ENCODE data around the gene TEX22.

GRCh38 chr14:105439179-105439578 lies 40.8 kb downstream of the TEX22 start:
- no peak for TF ChIP-seq CTCF (conservative IDR thresholded peaks at IDR 0.05; ENCODE audit: low read length)
- no peak for TF ChIP-seq EZH2phosphoT487 (IDR thresholded peaks at IDR 0.05; ENCODE audit: borderline replicate concordance)

Measured in Loucy (cell line).